Endometrial microvascular endothelial cells (primary cell): ENCODE data around the gene LBX2. TPM values are rescaled to one million over a fixed set of nuclear protein-coding genes. Genes with fewer than 3 reads are reported as not detected.

ENCODE experiments used
- in situ Hi-C: cut with HindIII; loops from 2 replicates; pipeline ENCODE4 v1.10.0; 2017; ENCODE audit warnings: low sequenced_read_pairs, low pct_unique_long_range_greater_than_20kb; ENCODE audit errors: inconsistent ontology term
- total RNA-seq: library from RNA; depleted of rRNA; stranded (reverse); fragments of >200 nt; gene quantifications from one replicate; pipeline ENCODE4 v1.2.3, GENCODE V29; 2015; ENCODE audit errors: inconsistent ontology term

Gene LBX2
- total RNA-seq, 1 donor from 2014 or later = 2.5 TPM

- in situ Hi-C loops = no loop called here
Observed at GRCh38 chr2:74510272-74510671, 10.9 kb upstream of the LBX2 start.

GRCh38 chr2:74507926-74508520 is 8.6 kb upstream of the LBX2 start:
- in situ Hi-C loops = no loop called here

- in situ Hi-C loops = no loop called here
Observed at GRCh38 chr2:74507145-74507925, 7.9 kb upstream of the LBX2 start, which contains the start of gene PCGF1. PCGF1 (minus strand) TSS chr2:74507695; CDS start chr2:74507668, 27 bp downstream.

- in situ Hi-C loops = no loop called here
Observed at GRCh38 chr2:74505448-74506246, 6.2 kb upstream of the LBX2 start.

- in situ Hi-C loops = no loop called here
Observed at GRCh38 chr2:74504591-74504990, 5.2 kb upstream of the LBX2 start.

- in situ Hi-C loops = no loop called here
Observed at GRCh38 chr2:74503506-74504475, 4.4 kb upstream of the LBX2 start.

GRCh38 chr2:74502720-74503505 is 3.5 kb upstream of the LBX2 start:
- in situ Hi-C loops = no loop called here

- in situ Hi-C loops = no loop called here
Observed at GRCh38 chr2:74502147-74502719, 2.8 kb upstream of the LBX2 start.

GRCh38 chr2:74501335-74502071 is 2.1 kb upstream of the LBX2 start:
- in situ Hi-C loops = no loop called here

- in situ Hi-C loops = no loop called here
Observed at GRCh38 chr2:74500578-74500946, 1.2 kb upstream of the LBX2 start.

- in situ Hi-C loops = no loop called here
Observed at GRCh38 chr2:74499940-74500577, 656 bp upstream of the LBX2 start.

- in situ Hi-C loops = no loop called here
Observed at GRCh38 chr2:74498500-74499266, 720 bp downstream of the LBX2 start.

GRCh38 chr2:74497777-74498499 is 1.5 kb downstream of the LBX2 start:
- in situ Hi-C loops = no loop called here

GRCh38 chr2:74496997-74497776 is 2.2 kb downstream of the LBX2 start:
- in situ Hi-C loops = no loop called here

GRCh38 chr2:74495440-74495839 is 4.0 kb downstream of the LBX2 start:
- in situ Hi-C loops = no loop called here
